Fibroblast of mammary gland (primary cell): ENCODE measurements around the gene ZNF598.

Source experiments
- DNase-seq: peaks from one replicate; pipeline ENCODE4 v3.0.0-alpha.2; 2010; ENCODE audit warnings: low read depth
- H3K4me3 ChIP-seq: 2 replicates; pipeline ENCODE4 v1.5.1; 2011; ENCODE audit warnings: low read depth, mild to moderate bottlenecking, low read length, moderate library complexity; ENCODE audit not compliant: control insufficient read depth
- CTCF ChIP-seq: conservative IDR thresholded peaks from 2 replicates; pipeline ENCODE4 v1.5.1; 2011; ENCODE audit warnings: low read depth, low read length, inconsistent platforms; ENCODE audit not compliant: control insufficient read depth, insufficient read depth

Gene ZNF598

GRCh38 chr16:2032285-2033056 lies 22.9 kb upstream of the ZNF598 start:
- no peak overlapping the region for H3K4me3 ChIP-seq
- no peak for TF ChIP-seq CTCF
- peak; percentile 26 for DNase-seq

GRCh38 chr16:2031081-2031577 lies 21.5 kb upstream of the ZNF598 start:
- H3K4me3 ChIP-seq: no peak overlapping the region
- no peak for TF ChIP-seq CTCF
- DNase-seq: no peak

GRCh38 chr16:2030036-2030435 lies 20.4 kb upstream of the ZNF598 start:
- no peak for TF ChIP-seq CTCF
- no peak overlapping the region for H3K4me3 ChIP-seq
- no peak for DNase-seq

DNA sequence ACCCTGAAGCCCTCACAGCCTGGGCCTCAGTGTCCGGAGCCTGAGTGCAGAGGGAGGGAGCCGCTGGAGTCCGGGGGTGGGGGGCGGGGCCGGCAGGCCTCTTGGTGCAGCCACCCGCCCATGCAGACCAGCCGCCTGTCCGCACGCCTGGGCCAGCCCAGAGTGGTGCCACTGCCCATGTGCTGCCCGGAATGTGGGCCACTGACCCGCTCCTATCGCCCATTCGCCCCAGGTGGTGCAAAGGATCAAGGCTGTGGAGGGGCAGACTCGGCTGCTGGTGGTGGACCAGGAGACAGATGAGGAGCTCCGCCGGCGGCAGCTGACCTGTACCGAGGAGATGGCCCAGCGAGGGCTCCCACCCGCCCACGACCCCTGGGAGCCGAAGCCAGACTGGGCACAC lies 19.7 kb upstream of the ZNF598 start:
- TF ChIP-seq CTCF: no peak
- DNase-seq: no peak
- no peak overlapping the region for H3K4me3 ChIP-seq

GRCh38 chr16:2028620-2029220 lies 19.1 kb upstream of the ZNF598 start:
- TF ChIP-seq CTCF: no peak
- H3K4me3 ChIP-seq: no peak overlapping the region
- no peak for DNase-seq

- TF ChIP-seq CTCF: no peak
- no peak for DNase-seq
- no peak overlapping the region for H3K4me3 ChIP-seq
These were observed 18.5 kb upstream of the ZNF598 start for GRCh38 chr16:2028146-2028545.
